ENCODE measurements around the gene GRIA1. TPM values are rescaled to one million over a fixed set of nuclear protein-coding genes. Genes with fewer than 3 reads are reported as not detected.

The GRIA1 gene
- total and polyA plus RNA-seq, 2 donors (not counting 1 experiment from before 2014, with no cell fraction given), result not detected

- CTCF ChIA-PET, result no interaction called here
- WGBS (ENCODE audit: insufficient coverage), result no CpG with 5 or more reads among the region's 4 CpGs
- no peak overlapping the region for H3K4me3 ChIP-seq (ENCODE audit: control extremely low read depth in 1 of 5, extremely low read depth in 1 of 5, insufficient read depth in 1 of 5, low read depth in 2 of 5, low read length in 4 of 5)
- H2AFZ ChIP-seq (ENCODE audit: insufficient read depth, low read depth, low read length, poor library complexity, severe bottlenecking), result no peak overlapping the region
- TF ChIP-seq CTCF (IDR thresholded peaks at IDR 0.05) (no peak), EZH2 (IDR thresholded peaks at IDR 0.05; ENCODE audit: borderline replicate concordance, insufficient read depth, low read depth, low read length, poor library complexity, severe bottlenecking) (no peak)
- H3K27ac ChIP-seq (ENCODE audit: low read length in 2 of 2), result no peak overlapping the region
- intact Hi-C loops (cut with micrococcal nuclease), result no loop called here
- H3K4me2 ChIP-seq (replicated peaks; ENCODE audit: low read depth, low read length, poor library complexity, severe bottlenecking), result no peak overlapping the region
- ATAC-seq (ENCODE audit: low read depth) (no peak), DNase-seq (no peak)
- POLR2A ChIA-PET, result no interaction called here
- Mint-ChIP-seq H3K27ac (no peak overlapping the region), H3K4me3 (no peak overlapping the region), H3K9me3 (ENCODE audit: insufficient read depth) (no peaks in the 10 kb centered on the region), H3K27me3 (peaks cover 8% of the 10 kb centered on the region), H3K4me1 (no peaks in the 10 kb centered on the region)
- H3K4me1 ChIP-seq (ENCODE audit: control insufficient read depth in 2 of 2, insufficient read depth in 2 of 2, low read length in 2 of 2), result no peaks in the 10 kb centered on the region
- no peak overlapping the region for H3K9ac ChIP-seq (ENCODE audit: low read length)
- no peaks in the 10 kb centered on the region for H3K36me3 ChIP-seq (replicated peaks in 1 of 2; ENCODE audit: control extremely low read depth in 1 of 2, control insufficient read depth in 1 of 2, extremely low read depth in 1 of 2, insufficient read depth in 2 of 2, low read length in 1 of 2)
- H3K79me2 ChIP-seq (ENCODE audit: control insufficient read depth, insufficient read depth, low read length), result no peaks in the 10 kb centered on the region
- no peaks in the 10 kb centered on the region for H3K9me3 ChIP-seq (ENCODE audit: control extremely low read depth in 1 of 3, control insufficient read depth in 2 of 3, insufficient read depth in 1 of 3, low read length in 2 of 3)
- H4K20me1 ChIP-seq (ENCODE audit: control insufficient read depth, insufficient read depth, low read length, poor library complexity, severe bottlenecking), result no peaks in the 10 kb centered on the region
- H3K27me3 ChIP-seq (replicated peaks in 1 of 4; ENCODE audit: control extremely low read depth in 1 of 4, control insufficient read depth in 3 of 4, insufficient read depth in 4 of 4, low read length in 3 of 4), result peaks cover 0 to 2% (median 0%) of the 10 kb centered on the region in 4 experiments
Observed at GRCh38 chr5:153483482-153483881, 7.0 kb upstream of the GRIA1 start.

GRCh38 chr5:153485641-153486040, 4.8 kb upstream of the GRIA1 start:
- intact Hi-C loops (cut with micrococcal nuclease), result no loop called here
- WGBS (ENCODE audit: insufficient coverage), result no CpG with 5 or more reads among the region's 2 CpGs
- H3K4me1 Mint-ChIP-seq, result no peaks in the 10 kb centered on the region

More at GRCh38 chr5:153485641-153486040, 4.8 kb upstream of the GRIA1 start:
- H3K4me3 ChIP-seq (ENCODE audit: control extremely low read depth in 1 of 5, extremely low read depth in 1 of 5, insufficient read depth in 1 of 5, low read depth in 2 of 5, low read length in 4 of 5), result no peak overlapping the region
- no peaks in the 10 kb centered on the region for H4K20me1 ChIP-seq (ENCODE audit: control insufficient read depth, insufficient read depth, low read length, poor library complexity, severe bottlenecking)
- no peak overlapping the region for H3K27ac Mint-ChIP-seq
- no peaks in the 10 kb centered on the region for H3K4me1 ChIP-seq (ENCODE audit: control insufficient read depth in 2 of 2, insufficient read depth in 2 of 2, low read length in 2 of 2)
- H3K79me2 ChIP-seq (ENCODE audit: control insufficient read depth, insufficient read depth, low read length), result no peaks in the 10 kb centered on the region
- no peaks in the 10 kb centered on the region for H3K36me3 ChIP-seq (replicated peaks in 1 of 2; ENCODE audit: control extremely low read depth in 1 of 2, control insufficient read depth in 1 of 2, extremely low read depth in 1 of 2, insufficient read depth in 2 of 2, low read length in 1 of 2)
- H3K4me3 Mint-ChIP-seq, result no peak overlapping the region
- POLR2A ChIA-PET, result no interaction called here
- CTCF ChIA-PET, result no interaction called here
- no peak overlapping the region for H2AFZ ChIP-seq (ENCODE audit: insufficient read depth, low read depth, low read length, poor library complexity, severe bottlenecking)
- peaks cover 18% of the 10 kb centered on the region for H3K27me3 Mint-ChIP-seq
- H3K9me3 Mint-ChIP-seq (ENCODE audit: insufficient read depth), result no peaks in the 10 kb centered on the region
- H3K9me3 ChIP-seq (ENCODE audit: control extremely low read depth in 1 of 3, control insufficient read depth in 2 of 3, insufficient read depth in 1 of 3, low read length in 2 of 3), result peaks cover 0 to 6% (median 0%) of the 10 kb centered on the region in 3 donors
- H3K27ac ChIP-seq (ENCODE audit: low read length in 2 of 2), result no peak overlapping the region
- no peak overlapping the region for H3K9ac ChIP-seq (ENCODE audit: low read length)
- H3K27me3 ChIP-seq (replicated peaks in 1 of 4; ENCODE audit: control extremely low read depth in 1 of 4, control insufficient read depth in 3 of 4, insufficient read depth in 4 of 4, low read length in 3 of 4), result peaks cover 0 to 9% (median 0%) of the 10 kb centered on the region in 4 experiments
- TF ChIP-seq CTCF (IDR thresholded peaks at IDR 0.05) (no peak), EZH2 (IDR thresholded peaks at IDR 0.05; ENCODE audit: borderline replicate concordance, insufficient read depth, low read depth, low read length, poor library complexity, severe bottlenecking) (no peak)
- ATAC-seq (ENCODE audit: low read depth) (no peak), DNase-seq (no peak)
- H3K4me2 ChIP-seq (replicated peaks; ENCODE audit: low read depth, low read length, poor library complexity, severe bottlenecking), result no peak overlapping the region

Measured in B cell (primary cell).